ENCODE measurements around the gene COL27A1. TPM values are rescaled to one million over a fixed set of nuclear protein-coding genes. Genes with fewer than 3 reads are reported as not detected.
"Not testable (repeated sequence)": the region's sequence is repeated elsewhere in the genome, so short reads cannot be mapped to it uniquely, and the experiment has no call there.

The COL27A1 gene
- total RNA-seq, 1 donor from 2014 or later, result 65.1 TPM

- DNase-seq (ENCODE audit: extremely low spot score, unreplicated experiment), result no peak
- H3K27me3 Mint-ChIP-seq, result no peaks in the 10 kb centered on the region
- H3K4me1 Mint-ChIP-seq (ENCODE audit: unreplicated experiment), result no peaks in the 10 kb centered on the region
- no peaks in the 10 kb centered on the region for H3K36me3 Mint-ChIP-seq
- no peak overlapping the region for H3K4me3 Mint-ChIP-seq
- H3K9me3 Mint-ChIP-seq, result no peaks in the 10 kb centered on the region
- no peak for TF ChIP-seq CTCF (conservative IDR thresholded peaks at IDR 0.05)
- H3K27ac Mint-ChIP-seq, result no peak overlapping the region
Measured at GRCh38 chr9:114321759-114322158, 166.4 kb downstream of the COL27A1 start.

DNA sequence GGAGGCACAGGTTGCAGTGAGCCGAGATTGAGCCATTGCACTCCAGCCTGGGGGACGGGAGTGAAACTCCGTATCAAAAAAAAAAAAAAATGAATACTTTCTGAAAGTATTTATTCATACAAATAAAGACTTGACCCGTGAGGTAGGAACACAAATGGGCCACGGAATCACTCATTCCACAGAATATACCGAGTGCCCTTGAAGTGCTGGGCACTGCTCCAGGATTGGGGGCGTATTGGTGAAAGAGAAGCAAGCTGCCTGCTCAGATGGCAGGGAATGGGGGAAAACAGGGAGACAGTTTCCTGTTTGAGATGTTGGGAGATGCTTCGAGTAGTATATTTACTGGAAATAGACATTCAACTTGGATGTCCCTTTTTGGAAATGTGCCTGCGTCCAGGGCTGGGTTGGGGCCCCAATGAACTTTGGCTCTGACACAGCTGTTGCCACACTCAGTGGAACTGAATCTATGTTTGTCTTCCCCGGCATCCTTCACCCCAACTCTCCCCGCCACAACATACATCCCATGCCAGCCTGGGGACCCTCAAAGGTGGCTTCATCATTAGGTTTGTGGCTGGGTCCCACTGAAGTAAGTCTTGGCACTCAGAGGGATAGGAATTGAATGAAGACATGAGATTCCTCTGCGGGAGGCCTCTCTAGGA lies 167.0 kb downstream of the COL27A1 start:
- H3K4me1 Mint-ChIP-seq (ENCODE audit: unreplicated experiment); DNase-seq (ENCODE audit: extremely low spot score, unreplicated experiment); H3K9me3 Mint-ChIP-seq; H3K36me3 Mint-ChIP-seq; H3K27me3 Mint-ChIP-seq; H3K4me3 Mint-ChIP-seq; H3K27ac Mint-ChIP-seq: not testable (repeated sequence)

GRCh38 chr9:114322831-114323531 lies 167.6 kb downstream of the COL27A1 start, which contains the start of gene ORM1:
ORM1 (plus strand) TSS chr9:114323098; CDS start chr9:114323134, 36 bp downstream.
- H3K27me3 Mint-ChIP-seq; H3K4me3 Mint-ChIP-seq; H3K27ac Mint-ChIP-seq; H3K4me1 Mint-ChIP-seq (ENCODE audit: unreplicated experiment); H3K36me3 Mint-ChIP-seq; H3K9me3 Mint-ChIP-seq: not testable (repeated sequence)
- DNase-seq (ENCODE audit: extremely low spot score, unreplicated experiment), result peak; percentile 79

GRCh38 chr9:114323849-114324248 lies 168.5 kb downstream of the COL27A1 start:
- not testable (repeated sequence) for H3K4me1 Mint-ChIP-seq (ENCODE audit: unreplicated experiment)

DNA sequence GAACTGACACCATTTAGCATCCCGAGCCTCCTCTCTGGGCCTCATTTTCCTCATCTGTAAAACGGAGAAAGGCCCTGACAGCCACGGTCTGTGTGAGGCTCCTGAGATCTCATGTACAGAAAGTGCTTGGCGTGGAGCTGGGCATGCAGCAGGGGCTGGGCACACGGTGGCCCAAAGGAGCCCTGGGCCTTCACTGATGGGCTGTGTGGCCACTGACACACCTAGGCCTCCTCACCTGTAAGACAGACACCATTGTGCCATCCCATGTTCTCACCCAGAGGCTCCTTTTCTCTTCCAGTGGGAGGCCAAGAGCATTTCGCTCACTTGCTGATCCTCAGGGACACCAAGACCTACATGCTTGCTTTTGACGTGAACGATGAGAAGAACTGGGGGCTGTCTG lies 169.2 kb downstream of the COL27A1 start:
- no peaks in the 10 kb centered on the region for H3K9me3 Mint-ChIP-seq
- TF ChIP-seq CTCF (conservative IDR thresholded peaks at IDR 0.05), result no peak
- no peak overlapping the region for H3K4me3 Mint-ChIP-seq
- no peaks in the 10 kb centered on the region for H3K4me1 Mint-ChIP-seq (ENCODE audit: unreplicated experiment)
- DNase-seq (ENCODE audit: extremely low spot score, unreplicated experiment), result no peak
- no peaks in the 10 kb centered on the region for H3K36me3 Mint-ChIP-seq
- no peaks in the 10 kb centered on the region for H3K27me3 Mint-ChIP-seq
- no peak overlapping the region for H3K27ac Mint-ChIP-seq

More at GRCh38 chr9:114323849-114324248, 168.5 kb downstream of the COL27A1 start:
- H3K36me3 Mint-ChIP-seq; H3K9me3 Mint-ChIP-seq; H3K27ac Mint-ChIP-seq; H3K4me3 Mint-ChIP-seq; H3K27me3 Mint-ChIP-seq; DNase-seq (ENCODE audit: extremely low spot score, unreplicated experiment): not testable (repeated sequence)

GRCh38 chr9:114324965-114325364 lies 169.6 kb downstream of the COL27A1 start:
- peak; percentile 79 for DNase-seq (ENCODE audit: extremely low spot score, unreplicated experiment)

DNA sequence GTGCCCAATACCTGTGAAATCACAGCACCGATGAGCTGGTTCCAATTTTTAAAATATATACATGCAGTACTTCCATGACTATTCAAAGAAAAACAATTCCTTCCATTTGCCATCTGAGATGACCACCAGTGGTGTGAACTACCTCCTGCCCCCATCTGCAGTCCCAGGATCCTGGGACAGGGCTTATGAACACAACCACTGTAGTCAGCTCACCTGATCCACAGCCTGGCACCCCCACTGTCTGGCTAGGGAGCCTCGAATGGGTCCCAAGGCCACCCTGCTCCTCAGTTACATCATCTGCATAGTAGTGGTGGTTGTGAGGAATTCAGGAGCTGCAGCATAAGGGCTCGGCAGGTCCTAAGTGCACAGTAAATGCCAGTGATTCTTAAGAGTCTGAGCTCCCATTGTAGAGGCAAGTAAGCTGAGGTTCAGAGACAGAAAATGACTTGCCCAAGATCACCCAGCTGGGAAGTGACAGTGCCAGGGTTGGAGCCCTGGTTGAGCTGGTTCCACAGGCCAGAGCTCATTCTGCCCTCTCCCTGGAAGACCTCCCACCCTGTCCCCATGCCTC lies 170.4 kb downstream of the COL27A1 start:
- H3K36me3 Mint-ChIP-seq, result not testable (repeated sequence)

More at GRCh38 chr9:114324965-114325364, 169.6 kb downstream of the COL27A1 start:
- not testable (repeated sequence) for H3K4me1 Mint-ChIP-seq (ENCODE audit: unreplicated experiment); H3K36me3 Mint-ChIP-seq; H3K27ac Mint-ChIP-seq; H3K9me3 Mint-ChIP-seq; H3K4me3 Mint-ChIP-seq; H3K27me3 Mint-ChIP-seq

DNA sequence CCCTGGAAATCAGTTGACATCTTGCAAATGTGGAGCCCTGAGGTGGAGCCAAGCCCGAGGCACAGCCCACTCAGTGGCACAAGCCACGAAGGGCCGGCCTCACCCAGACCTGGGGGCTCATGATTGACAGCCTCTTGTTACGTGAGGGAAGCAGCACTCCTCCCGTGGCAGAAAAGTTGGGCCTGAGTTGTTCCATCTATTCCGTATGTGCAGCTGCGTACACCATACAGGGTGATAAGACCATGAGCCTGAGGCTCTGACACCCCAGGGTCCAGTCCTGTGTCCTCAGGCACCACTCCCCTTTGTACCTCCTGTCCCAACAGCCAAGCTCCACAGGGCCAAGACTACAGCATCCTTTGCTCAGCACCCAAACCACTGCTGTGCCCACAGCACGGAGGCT lies 172.4 kb downstream of the COL27A1 start:
- no peak overlapping the region for H3K4me3 Mint-ChIP-seq
- no peaks in the 10 kb centered on the region for H3K4me1 Mint-ChIP-seq (ENCODE audit: unreplicated experiment)
- no peak overlapping the region for H3K27ac Mint-ChIP-seq
- no peaks in the 10 kb centered on the region for H3K9me3 Mint-ChIP-seq
- no peak for TF ChIP-seq CTCF (conservative IDR thresholded peaks at IDR 0.05)
- no peaks in the 10 kb centered on the region for H3K27me3 Mint-ChIP-seq
- peak; percentile 88 for DNase-seq (ENCODE audit: extremely low spot score, unreplicated experiment)
- no peaks in the 10 kb centered on the region for H3K36me3 Mint-ChIP-seq

More for the DNA sequence above, 170.4 kb downstream of the COL27A1 start:
- not testable (repeated sequence) for H3K4me1 Mint-ChIP-seq (ENCODE audit: unreplicated experiment); H3K27me3 Mint-ChIP-seq; H3K9me3 Mint-ChIP-seq; H3K4me3 Mint-ChIP-seq; H3K27ac Mint-ChIP-seq
- peak; percentile 81 for DNase-seq (ENCODE audit: extremely low spot score, unreplicated experiment)

GRCh38 chr9:114328357-114328820 lies 173.1 kb downstream of the COL27A1 start:
- not testable (repeated sequence) for H3K9me3 Mint-ChIP-seq; H3K36me3 Mint-ChIP-seq; H3K4me3 Mint-ChIP-seq; H3K4me1 Mint-ChIP-seq (ENCODE audit: unreplicated experiment); H3K27me3 Mint-ChIP-seq; H3K27ac Mint-ChIP-seq
- peak; percentile 78 for DNase-seq (ENCODE audit: extremely low spot score, unreplicated experiment)

DNA sequence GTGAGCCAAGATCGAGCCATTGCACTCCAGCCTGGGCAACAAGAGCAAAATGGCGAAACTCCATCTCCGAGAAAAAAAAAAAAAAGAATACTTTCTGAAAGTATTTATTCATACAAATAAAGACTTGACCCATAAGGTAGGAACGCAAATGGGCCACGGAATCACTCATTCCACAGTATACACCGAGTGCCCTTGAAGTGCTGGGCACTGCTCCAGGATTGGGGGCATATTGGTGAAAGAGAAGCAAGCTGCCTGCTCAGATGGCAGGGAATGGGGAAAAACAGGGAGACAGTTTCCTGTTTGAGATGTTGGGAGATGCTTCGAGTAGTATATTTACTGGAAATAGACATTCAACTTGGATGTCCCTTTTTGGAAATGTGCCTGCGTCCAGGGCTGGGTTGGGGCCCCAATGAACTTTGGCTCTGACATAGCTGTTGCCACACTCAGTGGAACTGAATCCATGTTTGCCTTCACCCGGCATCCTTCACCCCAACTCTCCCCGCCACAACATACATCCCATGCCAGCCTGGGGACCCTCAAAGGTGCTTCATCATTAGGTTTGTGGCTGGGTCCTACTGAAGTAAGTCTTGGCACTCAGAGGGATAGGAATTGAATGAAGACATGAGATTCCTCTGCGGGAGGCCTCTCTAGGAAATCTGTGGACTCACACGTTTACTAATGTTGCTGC lies 173.7 kb downstream of the COL27A1 start:
- not testable (repeated sequence) for H3K27ac Mint-ChIP-seq

More for the DNA sequence above, 173.7 kb downstream of the COL27A1 start:
- H3K4me3 Mint-ChIP-seq; H3K9me3 Mint-ChIP-seq; H3K27me3 Mint-ChIP-seq; H3K4me1 Mint-ChIP-seq (ENCODE audit: unreplicated experiment); H3K36me3 Mint-ChIP-seq; DNase-seq (ENCODE audit: extremely low spot score, unreplicated experiment): not testable (repeated sequence)

Data from type B pancreatic cell (in vitro differentiated cells).